Endothelial cell (in vitro differentiated cells): ENCODE measurements around the gene TMEM231. TPM values are rescaled to one million over a fixed set of nuclear protein-coding genes. Genes with fewer than 3 reads are reported as not detected.

ENCODE experiments used
- DNase-seq: peaks from one replicate; pipeline ENCODE4 v3.0.0; 2021; ENCODE audit warnings: low spot score
- H3K27ac Mint-ChIP-seq: one replicate; pipeline ENCODE4 v1.8.0; 2021; ENCODE audit warnings: mixed read lengths, inconsistent platforms; ENCODE audit not compliant: unreplicated experiment
- H3K27me3 Mint-ChIP-seq: one replicate; pipeline ENCODE4 v1.8.0; 2021; ENCODE audit warnings: mild to moderate bottlenecking, moderate library complexity, mixed read lengths, inconsistent platforms; ENCODE audit not compliant: unreplicated experiment
- H3K36me3 Mint-ChIP-seq: one replicate; pipeline ENCODE4 v1.8.0; 2021; ENCODE audit warnings: mild to moderate bottlenecking, low read depth, mixed read lengths, inconsistent platforms; ENCODE audit not compliant: unreplicated experiment
- H3K4me1 Mint-ChIP-seq: one replicate; pipeline ENCODE4 v1.8.0; 2021; ENCODE audit warnings: mild to moderate bottlenecking, mixed read lengths, inconsistent platforms; ENCODE audit not compliant: unreplicated experiment
- H3K4me3 Mint-ChIP-seq: one replicate; pipeline ENCODE4 v1.8.0; 2021; ENCODE audit warnings: mild to moderate bottlenecking, mixed read lengths, inconsistent platforms; ENCODE audit not compliant: unreplicated experiment
- H3K9me3 Mint-ChIP-seq: one replicate; pipeline ENCODE4 v1.8.0; 2021; ENCODE audit warnings: mixed read lengths, inconsistent platforms; ENCODE audit not compliant: unreplicated experiment
- total RNA-seq: library from RNA; stranded (reverse); fragmentation: NEBNext Ultra II Directional; extraction: Animal tissue kit (Norgen Biotek cat#: 25700); gene quantifications from one replicate; pipeline ENCODE4 v1.2.1, GENCODE V29; 2021; ENCODE audit not compliant: unreplicated experiment
- TF ChIP-seq, protein P1 (sequence below): fragments of 200-600 bp; sonication (generic); IDR thresholded peaks from one replicate; pipeline ENCODE4 v1.5.0; 2021; ENCODE audit warnings: antibody characterized with exemption; ENCODE audit not compliant: unreplicated experiment

TMEM231 gene
- total RNA-seq, 1 donor from 2014 or later: 14.5 TPM

DNA sequence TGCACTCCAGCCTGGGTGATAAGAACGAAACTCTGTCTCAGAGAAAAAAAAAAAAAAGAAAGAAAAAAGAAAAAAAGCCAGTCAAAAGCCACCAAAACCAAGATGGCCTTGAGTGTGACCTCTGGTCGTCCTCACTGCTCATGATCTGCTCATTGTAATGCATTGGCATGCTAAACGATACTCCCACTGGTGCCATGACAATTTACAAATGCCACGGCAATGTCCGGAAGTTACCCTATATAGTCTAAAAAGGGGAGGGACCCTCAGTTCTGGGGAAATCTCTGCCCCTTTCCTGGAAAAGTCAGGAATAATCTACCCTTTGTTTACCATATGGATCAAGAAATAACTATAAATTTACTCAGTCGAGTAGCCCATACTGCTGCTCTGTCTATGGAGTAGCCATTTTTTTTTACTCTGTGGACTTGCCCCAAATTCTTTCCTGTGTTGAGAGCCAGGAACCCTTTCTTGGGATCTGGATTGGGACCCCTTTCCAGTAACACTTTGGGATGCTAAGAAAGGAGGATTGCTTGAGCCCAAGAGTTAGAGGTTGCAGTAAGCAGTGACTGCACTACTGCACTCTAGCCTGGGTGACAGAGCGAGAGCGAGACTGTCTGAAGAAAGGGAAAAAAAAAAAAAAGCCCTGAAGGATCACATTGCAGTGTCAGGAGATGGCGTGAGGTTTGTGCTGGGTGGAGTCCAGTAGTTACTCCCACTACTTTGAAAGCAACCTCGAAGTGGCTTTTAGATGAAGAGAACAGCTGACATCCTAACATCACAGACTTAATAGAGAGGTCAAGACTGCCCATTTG is 3.7 kb upstream of the TMEM231 start:
- TF ChIP-seq, protein P1, sequence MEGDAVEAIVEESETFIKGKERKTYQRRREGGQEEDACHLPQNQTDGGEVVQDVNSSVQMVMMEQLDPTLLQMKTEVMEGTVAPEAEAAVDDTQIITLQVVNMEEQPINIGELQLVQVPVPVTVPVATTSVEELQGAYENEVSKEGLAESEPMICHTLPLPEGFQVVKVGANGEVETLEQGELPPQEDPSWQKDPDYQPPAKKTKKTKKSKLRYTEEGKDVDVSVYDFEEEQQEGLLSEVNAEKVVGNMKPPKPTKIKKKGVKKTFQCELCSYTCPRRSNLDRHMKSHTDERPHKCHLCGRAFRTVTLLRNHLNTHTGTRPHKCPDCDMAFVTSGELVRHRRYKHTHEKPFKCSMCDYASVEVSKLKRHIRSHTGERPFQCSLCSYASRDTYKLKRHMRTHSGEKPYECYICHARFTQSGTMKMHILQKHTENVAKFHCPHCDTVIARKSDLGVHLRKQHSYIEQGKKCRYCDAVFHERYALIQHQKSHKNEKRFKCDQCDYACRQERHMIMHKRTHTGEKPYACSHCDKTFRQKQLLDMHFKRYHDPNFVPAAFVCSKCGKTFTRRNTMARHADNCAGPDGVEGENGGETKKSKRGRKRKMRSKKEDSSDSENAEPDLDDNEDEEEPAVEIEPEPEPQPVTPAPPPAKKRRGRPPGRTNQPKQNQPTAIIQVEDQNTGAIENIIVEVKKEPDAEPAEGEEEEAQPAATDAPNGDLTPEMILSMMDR: no peak
- Mint-ChIP-seq H3K36me3 (no peaks in the 10 kb centered on the region), H3K4me1 (peaks cover 14% of the 10 kb centered on the region), H3K27me3 (peaks cover 8% of the 10 kb centered on the region), H3K27ac (no peak overlapping the region), H3K4me3 (no peak overlapping the region), H3K9me3 (no peaks in the 10 kb centered on the region)
- no peak for DNase-seq

DNA sequence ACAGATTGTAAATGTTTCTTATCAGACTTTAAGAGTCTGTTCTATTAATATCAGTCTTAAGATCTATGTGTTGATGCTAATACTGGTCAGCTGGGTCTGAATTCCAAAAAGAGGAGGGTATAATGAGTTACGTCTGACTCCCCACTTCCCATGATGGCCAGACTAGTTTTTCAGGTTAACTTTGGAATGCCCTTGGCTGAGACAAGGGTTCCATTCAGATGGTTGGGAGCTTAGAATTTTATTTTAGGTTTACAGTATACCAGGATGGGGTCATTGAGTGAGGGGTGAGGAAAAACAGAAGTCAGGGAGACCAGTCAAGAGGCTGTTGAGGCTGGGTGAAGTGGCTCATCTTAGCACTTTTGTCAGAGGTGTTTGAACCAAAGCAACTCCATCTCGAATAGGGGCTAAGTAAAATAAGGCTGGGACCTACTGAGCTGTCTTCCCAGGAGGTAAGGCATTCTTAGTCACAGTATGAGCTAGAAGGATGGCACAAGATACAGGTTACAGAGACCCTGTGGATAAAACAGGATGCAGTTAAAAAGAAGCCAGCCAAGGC is 2.9 kb upstream of the TMEM231 start:
- TF ChIP-seq, protein P1: no peak
- no peaks in the 10 kb centered on the region for H3K9me3 Mint-ChIP-seq
- H3K27ac Mint-ChIP-seq: no peak overlapping the region
- peaks cover 15% of the 10 kb centered on the region for H3K4me1 Mint-ChIP-seq
- H3K4me3 Mint-ChIP-seq: no peak overlapping the region
- peaks cover 8% of the 10 kb centered on the region for H3K27me3 Mint-ChIP-seq
- no peak for DNase-seq
- no peaks in the 10 kb centered on the region for H3K36me3 Mint-ChIP-seq

DNA sequence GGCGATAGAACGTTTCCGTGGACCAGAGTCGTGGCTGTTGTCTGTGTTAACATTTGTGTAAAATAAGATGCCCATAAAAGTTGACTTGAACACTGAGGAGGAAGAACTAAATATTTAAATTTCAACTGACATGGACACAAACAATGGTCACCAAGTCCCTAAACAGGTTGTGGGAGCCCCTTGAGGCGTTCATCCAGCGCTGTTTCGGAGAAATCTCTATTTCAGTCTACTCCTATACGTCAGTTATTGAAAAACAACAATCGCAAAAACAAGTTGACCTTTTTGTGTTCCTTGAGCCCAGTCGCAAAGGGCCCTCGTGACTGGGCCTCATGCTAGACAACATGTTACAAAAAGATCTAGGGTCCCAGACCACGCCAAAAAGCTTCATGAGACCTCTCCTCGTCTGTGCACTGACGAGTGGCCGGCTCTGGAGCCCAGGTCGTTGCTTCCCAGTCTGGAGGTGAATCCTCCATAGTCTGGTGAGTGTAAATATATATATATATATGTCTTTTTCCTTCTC is 439 bp upstream of the TMEM231 start:
- no peak for DNase-seq
- no peaks in the 10 kb centered on the region for H3K9me3 Mint-ChIP-seq
- peaks cover 8% of the 10 kb centered on the region for H3K27me3 Mint-ChIP-seq
- peak overlapping the region; percentile 79 for H3K27ac Mint-ChIP-seq
- peak overlapping the region; percentile 97 for H3K4me3 Mint-ChIP-seq
- H3K4me1 Mint-ChIP-seq: peaks cover 25% of the 10 kb centered on the region
- H3K36me3 Mint-ChIP-seq: no peaks in the 10 kb centered on the region
- TF ChIP-seq, protein P1: no peak

DNA sequence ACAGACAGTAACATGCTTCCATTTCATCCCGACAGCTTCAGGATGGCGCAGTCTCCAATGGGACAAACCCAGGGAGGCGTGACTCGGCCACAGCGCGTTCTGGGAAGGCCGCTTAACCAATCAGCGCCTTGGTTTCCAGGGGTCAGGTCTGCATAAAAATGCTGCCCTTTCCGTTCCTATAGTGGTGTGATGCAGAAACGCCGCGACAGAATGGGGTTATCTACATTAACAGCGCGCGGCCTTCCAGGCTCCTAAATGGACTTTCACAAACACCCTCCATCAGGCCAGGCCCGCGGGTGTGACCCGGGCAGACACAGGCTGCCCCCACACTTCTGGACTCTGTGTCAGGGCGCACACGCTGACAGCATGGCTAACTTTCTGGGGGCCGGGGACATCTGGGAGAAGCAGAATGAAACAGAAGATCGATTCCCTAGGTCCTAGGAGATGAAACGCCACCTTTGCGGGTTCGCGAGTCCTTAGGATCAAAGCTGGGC is 792 bp downstream of the TMEM231 start:
- Mint-ChIP-seq H3K4me1 (peaks cover 30% of the 10 kb centered on the region), H3K9me3 (no peaks in the 10 kb centered on the region), H3K36me3 (no peaks in the 10 kb centered on the region), H3K27ac (peak overlapping the region; percentile 95), H3K4me3 (peak overlapping the region; percentile 97), H3K27me3 (peaks cover 8% of the 10 kb centered on the region)
- TF ChIP-seq, protein P1: no peak
- DNase-seq: peak; percentile 80

DNA sequence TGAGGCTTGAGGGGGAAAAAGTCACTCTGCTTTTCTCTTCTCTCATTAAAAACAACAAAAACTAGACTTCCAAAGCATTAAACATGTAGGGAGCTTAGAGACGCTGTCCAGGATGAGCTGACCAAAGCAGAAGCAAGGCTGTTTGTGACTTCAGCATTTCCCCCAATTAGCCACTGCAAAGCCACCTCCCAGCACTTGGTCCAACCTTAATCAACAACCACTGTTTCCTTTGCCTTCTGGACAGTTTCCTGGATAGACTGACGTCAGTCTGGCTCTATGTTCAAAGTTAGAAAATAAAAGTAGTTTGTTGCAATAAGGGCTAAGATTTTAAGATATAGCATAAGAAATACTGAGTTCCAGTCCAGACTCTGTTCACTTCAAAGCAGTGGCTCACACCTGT is 3.1 kb downstream of the TMEM231 start:
- Mint-ChIP-seq H3K4me3 (no peak overlapping the region), H3K36me3 (no peaks in the 10 kb centered on the region), H3K9me3 (no peaks in the 10 kb centered on the region), H3K4me1 (peaks cover 29% of the 10 kb centered on the region), H3K27me3 (peaks cover 10% of the 10 kb centered on the region), H3K27ac (peak overlapping the region; percentile 92)
- no peak for DNase-seq
- TF ChIP-seq, protein P1: no peak
